Activated naive CD8-positive, alpha-beta T cell treated with anti-CD3 and anti-CD28 coated beads, Interleukin-2, amount 50 U/mL, for 16 hours (primary cell): ENCODE results near the gene BANF2.
"Not testable (repeated sequence)": the region's sequence is repeated elsewhere in the genome, so short reads cannot be mapped to it uniquely, and the experiment has no call there.

Source experiments
- DNase-seq: peaks from one replicate; pipeline ENCODE4 v3.0.0-alpha.2; 2020; ENCODE audit warnings: low read depth, low spot score

Gene BANF2

GRCh38 chr20:17699931-17700351, at the start of gene BANF2:
Gene BANF2, plus strand, starts transcription at chr20:17699966. Its CDS starts 25,060 bp downstream, at chr20:17725026.
- no peak for DNase-seq

GRCh38 chr20:17650301-17651128, 49.3 kb upstream of the BANF2 start:
- no peak for DNase-seq

- no peak for DNase-seq
Measured at GRCh38 chr20:17651129-17651759, 48.5 kb upstream of the BANF2 start.

- DNase-seq: no peak
Measured at GRCh38 chr20:17651760-17652388, 47.9 kb upstream of the BANF2 start.

GRCh38 chr20:17652411-17652810, 47.4 kb upstream of the BANF2 start:
- DNase-seq: no peak

- no peak for DNase-seq
Measured at GRCh38 chr20:17653835-17654648, 45.7 kb upstream of the BANF2 start.

GRCh38 chr20:17654649-17655285, 45.0 kb upstream of the BANF2 start:
- DNase-seq: no peak

- DNase-seq: no peak
Measured at GRCh38 chr20:17655286-17655651, 44.5 kb upstream of the BANF2 start.

GRCh38 chr20:17655865-17656479, 43.8 kb upstream of the BANF2 start:
- no peak for DNase-seq

GRCh38 chr20:17657079-17657825, 42.5 kb upstream of the BANF2 start:
- no peak for DNase-seq

- DNase-seq: no peak
Measured at GRCh38 chr20:17657898-17658647, 41.7 kb upstream of the BANF2 start.

GRCh38 chr20:17658648-17658993, 41.1 kb upstream of the BANF2 start:
- no peak for DNase-seq

- not testable (repeated sequence) for DNase-seq
Measured at GRCh38 chr20:17659344-17659743, 40.4 kb upstream of the BANF2 start.

- DNase-seq: no peak
Measured at GRCh38 chr20:17659801-17660200, 40.0 kb upstream of the BANF2 start.

- DNase-seq: no peak
Measured at GRCh38 chr20:17660667-17661066, 39.1 kb upstream of the BANF2 start.

GRCh38 chr20:17661121-17661744, 38.5 kb upstream of the BANF2 start:
- DNase-seq: no peak

- DNase-seq: no peak
Measured at GRCh38 chr20:17662333-17663039, 37.3 kb upstream of the BANF2 start.

GRCh38 chr20:17663040-17663399, 36.7 kb upstream of the BANF2 start:
- DNase-seq: no peak

GRCh38 chr20:17663486-17663885, 36.3 kb upstream of the BANF2 start:
- no peak for DNase-seq
